RWPE2 (cell line): ENCODE results near the gene PXMP4.

Source experiments
- ATAC-seq: fragments of 200-7000 bp; cut with Tn5 transposase; 3 replicates; pipeline ENCODE4 v1.9.1; 2021; ENCODE audit warnings: low read depth
- DNase-seq: peaks from one replicate; pipeline ENCODE4 v3.0.0-alpha.2; 2020; ENCODE audit warnings: low spot score
- H3K27ac ChIP-seq: fragments of 450-650 bp; 2 replicates; pipeline ENCODE4 v1.5.1; 2017; ENCODE audit warnings: mild to moderate bottlenecking; ENCODE audit not compliant: poor library complexity, severe bottlenecking
- H3K27me3 ChIP-seq: fragments of 250-450 bp; sonication (Bioruptor Pico); 2 replicates; pipeline ENCODE4 v1.5.1; 2021; ENCODE audit warnings: mild to moderate bottlenecking, moderate library complexity; ENCODE audit not compliant: insufficient read depth, poor library complexity, severe bottlenecking
- H3K36me3 ChIP-seq: fragments of 250-450 bp; sonication (Bioruptor Pico); 2 replicates; pipeline ENCODE4 v1.5.1; 2020; ENCODE audit warnings: low read depth, mild to moderate bottlenecking, moderate library complexity
- H3K4me1 ChIP-seq: fragments of 250-450 bp; sonication (Bioruptor Pico); 2 replicates; pipeline ENCODE4 v1.5.1; 2021; ENCODE audit warnings: mild to moderate bottlenecking, moderate library complexity; ENCODE audit not compliant: insufficient read depth, poor library complexity, severe bottlenecking
- H3K4me3 ChIP-seq: fragments of 250-450 bp; sonication (Bioruptor Pico); 2 replicates; pipeline ENCODE4 v1.5.1; 2021; ENCODE audit warnings: mild to moderate bottlenecking, moderate library complexity; ENCODE audit not compliant: severe bottlenecking
- H3K9me3 ChIP-seq: fragments of 250-450 bp; sonication (Bioruptor Pico); 2 replicates; pipeline ENCODE4 v1.5.1; 2021; ENCODE audit warnings: mild to moderate bottlenecking, moderate library complexity; ENCODE audit not compliant: severe bottlenecking
- TF ChIP-seq, protein P1 (sequence below): fragments of 450-650 bp; IDR thresholded peaks from one replicate; pipeline ENCODE4 v1.5.1; 2017; ENCODE audit warnings: mild to moderate bottlenecking, moderate library complexity; ENCODE audit not compliant: poor library complexity, severe bottlenecking

The PXMP4 gene

DNA sequence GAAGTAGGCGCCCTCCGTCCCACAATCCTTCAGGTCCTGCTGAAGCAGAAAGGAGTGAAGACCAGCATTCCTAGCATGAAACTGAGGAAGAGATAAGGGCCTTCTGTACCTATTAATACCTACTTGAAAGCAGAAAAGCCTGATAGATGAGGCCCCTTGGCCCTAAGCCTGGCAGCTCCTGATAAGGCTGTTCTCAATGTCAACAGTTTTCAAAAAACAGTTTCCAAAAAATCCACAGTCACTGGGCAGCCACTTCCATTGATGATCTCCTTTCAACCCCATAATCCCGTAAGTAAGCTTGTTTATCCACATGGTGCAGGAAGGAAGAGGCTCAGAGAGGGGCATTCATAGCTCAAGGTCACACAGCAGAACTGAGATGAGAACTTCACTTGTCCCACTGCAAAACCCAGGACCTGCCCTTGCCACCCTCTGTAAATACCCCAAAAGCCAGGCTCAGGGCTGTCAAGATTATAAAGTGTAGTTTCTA is 31.1 kb downstream of the PXMP4 start:
- Histone ChIP-seq H3K36me3 (peaks cover 5% of the 10 kb centered on the region), H3K4me3 (no peak overlapping the region), H3K27ac (no peak overlapping the region), H3K27me3 (no peaks in the 10 kb centered on the region), H3K9me3 (no peaks in the 10 kb centered on the region), H3K4me1 (peaks cover 12% of the 10 kb centered on the region)
- ATAC-seq (no peak), DNase-seq (no peak)
- TF ChIP-seq, protein P1, sequence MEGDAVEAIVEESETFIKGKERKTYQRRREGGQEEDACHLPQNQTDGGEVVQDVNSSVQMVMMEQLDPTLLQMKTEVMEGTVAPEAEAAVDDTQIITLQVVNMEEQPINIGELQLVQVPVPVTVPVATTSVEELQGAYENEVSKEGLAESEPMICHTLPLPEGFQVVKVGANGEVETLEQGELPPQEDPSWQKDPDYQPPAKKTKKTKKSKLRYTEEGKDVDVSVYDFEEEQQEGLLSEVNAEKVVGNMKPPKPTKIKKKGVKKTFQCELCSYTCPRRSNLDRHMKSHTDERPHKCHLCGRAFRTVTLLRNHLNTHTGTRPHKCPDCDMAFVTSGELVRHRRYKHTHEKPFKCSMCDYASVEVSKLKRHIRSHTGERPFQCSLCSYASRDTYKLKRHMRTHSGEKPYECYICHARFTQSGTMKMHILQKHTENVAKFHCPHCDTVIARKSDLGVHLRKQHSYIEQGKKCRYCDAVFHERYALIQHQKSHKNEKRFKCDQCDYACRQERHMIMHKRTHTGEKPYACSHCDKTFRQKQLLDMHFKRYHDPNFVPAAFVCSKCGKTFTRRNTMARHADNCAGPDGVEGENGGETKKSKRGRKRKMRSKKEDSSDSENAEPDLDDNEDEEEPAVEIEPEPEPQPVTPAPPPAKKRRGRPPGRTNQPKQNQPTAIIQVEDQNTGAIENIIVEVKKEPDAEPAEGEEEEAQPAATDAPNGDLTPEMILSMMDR: no peak

DNA sequence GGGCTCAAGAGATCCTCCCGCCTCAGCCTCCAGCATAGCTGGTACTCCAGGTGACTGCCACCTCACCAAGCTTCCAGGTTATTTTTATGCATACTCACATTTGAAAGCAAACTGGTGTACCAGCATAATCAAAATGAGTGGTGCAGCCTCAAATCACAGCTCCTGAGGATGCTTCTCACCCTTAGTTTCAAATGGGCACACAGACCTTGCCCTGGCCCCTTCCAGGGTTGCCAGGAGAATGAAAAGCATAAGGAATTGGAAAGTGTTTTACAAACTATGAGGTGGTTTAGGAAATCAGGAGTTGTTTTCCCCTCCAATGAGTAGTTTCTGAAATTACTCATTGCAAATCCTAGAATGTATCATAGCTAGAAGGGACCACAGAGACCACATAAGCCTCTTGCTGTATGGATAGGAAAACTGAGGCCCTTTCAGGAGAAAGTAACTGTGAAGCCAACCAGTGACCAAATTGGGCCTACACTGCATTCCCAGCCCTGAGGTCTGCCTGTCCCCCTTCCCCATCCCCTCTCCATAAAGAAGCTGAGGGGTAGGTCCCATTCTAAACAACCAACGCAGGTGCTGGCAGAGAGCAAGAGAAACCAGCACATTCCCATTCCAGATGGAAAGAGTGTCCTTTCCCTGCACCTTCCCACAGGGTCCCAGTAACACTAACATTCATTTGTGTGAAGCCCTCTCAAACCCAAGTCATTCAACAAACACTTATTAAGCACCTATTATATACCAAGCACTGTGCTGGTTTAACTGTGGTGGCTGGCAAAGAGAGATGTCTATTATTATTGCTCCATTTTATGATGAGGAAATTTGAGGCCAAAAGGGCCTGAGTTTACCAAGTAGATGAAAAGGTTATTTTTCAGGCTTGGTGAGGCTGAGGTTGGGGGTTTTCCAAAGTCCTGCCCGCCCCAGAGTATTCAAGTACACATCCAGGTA is 31.8 kb downstream of the PXMP4 start:
- H3K27ac ChIP-seq: no peak overlapping the region
- no peak for ATAC-seq

DNA sequence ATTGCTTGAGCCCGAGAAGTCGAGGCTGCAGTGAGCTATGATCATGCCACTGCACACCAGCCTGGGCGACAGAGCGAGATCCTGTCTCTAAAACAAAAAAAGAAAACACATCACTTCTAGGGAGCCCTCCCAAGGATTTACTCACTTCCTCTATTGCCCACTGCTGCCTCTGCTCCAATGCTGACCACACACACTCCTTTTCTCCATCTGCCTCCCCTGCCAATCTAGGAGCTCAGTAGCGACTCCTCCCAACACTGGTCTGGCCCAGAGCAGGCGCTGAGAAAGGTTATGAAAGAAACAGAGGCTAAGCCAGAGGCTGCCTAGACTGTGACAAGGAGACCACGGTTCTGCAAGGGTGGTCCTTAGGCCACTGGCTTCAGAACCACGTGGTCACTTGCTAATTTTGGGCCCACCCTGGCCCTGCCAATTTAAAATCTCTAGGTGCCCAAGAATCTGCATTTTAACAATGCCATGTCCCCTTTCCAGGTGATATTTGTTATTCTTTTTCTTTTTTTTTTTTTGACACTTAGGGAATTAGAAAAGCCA is 32.7 kb downstream of the PXMP4 start:
- Histone ChIP-seq H3K27ac (no peak overlapping the region), H3K4me1 (peaks cover 12% of the 10 kb centered on the region), H3K9me3 (no peaks in the 10 kb centered on the region), H3K4me3 (no peak overlapping the region), H3K36me3 (peaks cover 19% of the 10 kb centered on the region), H3K27me3 (no peaks in the 10 kb centered on the region)
- no peak for ATAC-seq
- TF ChIP-seq, protein P1: no peak
- no peak for DNase-seq

More for the DNA sequence above, 31.8 kb downstream of the PXMP4 start:
- H3K9me3 ChIP-seq: no peaks in the 10 kb centered on the region
- H3K4me3 ChIP-seq: no peak overlapping the region
- peaks cover 12% of the 10 kb centered on the region for H3K4me1 ChIP-seq
- H3K36me3 ChIP-seq: peaks cover 12% of the 10 kb centered on the region
- no peak for DNase-seq
- no peaks in the 10 kb centered on the region for H3K27me3 ChIP-seq
- TF ChIP-seq, protein P1: no peak

DNA sequence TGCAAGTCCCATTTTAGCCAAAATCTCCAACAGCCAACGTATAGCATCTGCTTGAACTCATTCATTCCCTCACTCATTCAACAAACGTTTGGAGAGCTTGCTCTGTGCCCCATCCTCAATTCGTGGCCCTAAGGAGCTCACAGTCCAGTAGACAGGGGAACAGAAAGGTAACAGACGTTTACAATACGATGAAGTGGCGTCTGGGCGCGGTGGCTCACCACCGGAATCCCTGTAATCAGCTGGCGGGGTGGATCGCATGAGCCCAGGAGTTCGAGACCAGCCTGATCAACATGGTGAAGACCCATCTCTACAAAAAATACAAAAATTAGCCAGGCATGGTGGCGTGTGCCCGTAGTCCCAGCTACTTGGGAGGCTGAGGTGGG is 33.1 kb downstream of the PXMP4 start:
- H3K4me3 ChIP-seq: no peak overlapping the region
- H3K9me3 ChIP-seq: no peaks in the 10 kb centered on the region
- no peaks in the 10 kb centered on the region for H3K27me3 ChIP-seq
- H3K36me3 ChIP-seq: peaks cover 20% of the 10 kb centered on the region
- no peak for ATAC-seq
- DNase-seq: no peak
- H3K4me1 ChIP-seq: peaks cover 12% of the 10 kb centered on the region
- H3K27ac ChIP-seq: no peak overlapping the region
- TF ChIP-seq, protein P1: no peak
